Measurements from ENCODE around the gene ABLIM3. TPM values are rescaled to one million over a fixed set of nuclear protein-coding genes. Genes with fewer than 3 reads are reported as not detected.

ABLIM3 gene
- total and polyA plus RNA-seq, 2 of the 8 experiments (the other 6 are each of a cell fraction or from before 2014, with no cell fraction given) = 0.36 to 0.56 TPM

- TF ChIP-seq CHD7 (IDR thresholded peaks at IDR 0.05; ENCODE audit: insufficient replicate concordance, low read length) = no peak
- no peak for TF ChIP-seq CREB1 (IDR thresholded peaks at IDR 0.05)
- TF ChIP-seq RAD21 (IDR thresholded peaks at IDR 0.05 in 1 of 2, conservative IDR thresholded peaks at IDR 0.05 in 1 of 2; ENCODE audit: low read depth in 2 of 2, low read length in 2 of 2) = no peak
- TF ChIP-seq GABPA (IDR thresholded peaks at IDR 0.05; ENCODE audit: borderline replicate concordance, insufficient read depth, low read length) = no peak
- TF ChIP-seq HDAC6 (IDR thresholded peaks at IDR 0.05; ENCODE audit: low read depth, low read length) = no peak
- TF ChIP-seq SP2 (IDR thresholded peaks at IDR 0.05; ENCODE audit: low read length) = no peak
- TF ChIP-seq E2F6 (IDR thresholded peaks at IDR 0.05) = no peak
- no peak for TF ChIP-seq RFX5 (IDR thresholded peaks at IDR 0.05; ENCODE audit: borderline replicate concordance, low read depth, low read length)
Measured at GRCh38 chr5:149205625-149206523, 64.6 kb downstream of the ABLIM3 start (continued).
